Measurements from ENCODE around the gene LIF. TPM values are rescaled to one million over a fixed set of nuclear protein-coding genes. Genes with fewer than 3 reads are reported as not detected.

LIF gene
- total RNA-seq, 4 donors from 2014 or later, result 4.2 to 15.3 (median 8.5) TPM

DNA sequence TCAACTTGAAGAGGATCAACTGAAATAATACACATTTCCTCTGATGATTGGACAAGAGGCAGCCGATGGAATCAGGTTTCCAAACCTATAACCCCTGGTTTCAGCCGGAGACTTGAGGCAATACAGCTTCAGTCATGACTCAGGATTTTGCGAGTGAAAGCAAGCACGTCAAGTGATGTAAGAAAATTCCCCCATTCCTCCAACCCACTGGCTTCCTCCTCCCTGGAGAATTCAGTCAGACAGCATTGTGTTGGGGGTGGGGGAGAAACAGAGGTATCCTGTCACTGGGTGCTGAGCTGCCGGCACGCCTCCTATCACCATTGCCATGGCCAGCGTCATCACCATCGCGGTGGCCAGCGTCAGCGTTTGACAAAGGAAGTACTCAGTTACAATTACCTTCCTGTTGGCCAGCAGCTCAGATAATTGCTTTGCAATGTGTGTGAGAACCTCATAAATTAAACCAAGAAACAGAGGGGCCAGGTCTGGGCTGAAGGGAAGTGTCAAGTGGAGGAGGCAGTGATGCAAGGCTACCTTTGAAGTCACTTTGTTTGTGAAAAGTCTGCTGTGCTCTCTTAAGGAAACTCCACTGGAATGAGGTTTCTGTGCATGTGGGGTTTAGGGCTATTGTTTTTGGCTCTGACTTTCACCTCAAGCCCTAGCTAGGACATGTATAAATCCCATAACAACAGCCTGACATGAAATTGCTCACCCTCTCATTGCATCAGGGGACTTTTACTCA is 50.2 kb downstream of the LIF start:
- TF ChIP-seq POLR2AphosphoS5 (IDR thresholded peaks at IDR 0.05), result peak; percentile 1 to 49 (median 25)
- TF ChIP-seq EP300 (IDR thresholded peaks at IDR 0.05), result no peak
- 10% methylated on average over 11 of the region's 11 CpGs for WGBS
- Histone ChIP-seq H3K4me1 (peaks cover 33% of the 10 kb centered on the region), H3K4me3 (peak overlapping the region; percentile 8), H3K27ac (peak overlapping the region; percentile 74), H3K27me3 (no peaks in the 10 kb centered on the region), H3K36me3 (no peaks in the 10 kb centered on the region), H3K9me3 (no peaks in the 10 kb centered on the region)
- peak; percentile 88 to 94 for DNase-seq (ENCODE audit: low spot score in 2 of 2)

DNA sequence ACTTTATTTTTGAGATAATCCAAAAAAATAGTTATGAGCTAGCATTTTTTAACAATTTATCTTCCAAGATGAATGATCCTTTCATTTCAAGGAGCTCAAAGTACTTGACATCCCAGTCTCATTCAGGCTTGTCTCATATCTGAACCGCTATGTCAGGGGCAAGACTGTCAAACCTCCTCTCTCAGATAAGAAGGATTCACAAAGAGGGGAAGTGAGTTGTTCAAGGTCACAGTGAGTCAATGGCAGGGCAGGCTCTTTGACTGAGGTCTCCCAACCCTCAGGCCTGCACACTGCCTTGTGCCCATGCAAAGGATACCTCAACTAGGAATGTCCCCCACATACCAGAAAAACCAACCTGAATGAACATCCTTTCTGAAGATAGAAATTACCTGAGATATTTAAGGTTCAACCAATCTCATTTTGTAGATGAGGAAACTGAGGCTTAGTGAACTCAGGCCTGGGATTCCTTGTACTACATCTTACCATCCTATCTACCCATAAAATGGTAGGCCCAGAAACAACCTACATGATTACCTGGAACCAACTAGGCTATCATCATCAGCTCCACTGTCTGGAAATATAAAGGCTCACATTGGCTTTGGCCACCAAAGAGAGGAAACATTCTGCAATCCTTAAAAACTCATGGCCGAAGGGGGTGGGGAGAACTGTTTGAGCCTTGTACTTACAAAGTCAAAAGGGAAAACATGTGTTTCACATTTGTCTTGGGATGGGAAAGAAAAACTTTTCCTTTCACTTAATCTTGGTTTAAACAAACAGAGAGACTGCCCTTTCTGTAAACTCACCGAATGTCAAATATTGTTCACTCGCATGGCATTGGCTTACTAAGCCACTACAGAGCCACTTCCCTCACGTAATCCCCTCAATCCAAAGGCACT is 51.1 kb downstream of the LIF start:
- H3K4me3 ChIP-seq, result peak overlapping the region; percentile 8
- no peaks in the 10 kb centered on the region for H3K27me3 ChIP-seq
- 54% methylated on average over 5 of the region's 5 CpGs for WGBS
- peak overlapping the region; percentile 74 for H3K27ac ChIP-seq
- H3K4me1 ChIP-seq, result peaks cover 33% of the 10 kb centered on the region
- TF ChIP-seq POLR2A (IDR thresholded peaks at IDR 0.05) (no peak), EP300 (IDR thresholded peaks at IDR 0.05) (no peak), POLR2AphosphoS5 (IDR thresholded peaks at IDR 0.05) (no peak)
- TF ChIP-seq, protein P1, sequence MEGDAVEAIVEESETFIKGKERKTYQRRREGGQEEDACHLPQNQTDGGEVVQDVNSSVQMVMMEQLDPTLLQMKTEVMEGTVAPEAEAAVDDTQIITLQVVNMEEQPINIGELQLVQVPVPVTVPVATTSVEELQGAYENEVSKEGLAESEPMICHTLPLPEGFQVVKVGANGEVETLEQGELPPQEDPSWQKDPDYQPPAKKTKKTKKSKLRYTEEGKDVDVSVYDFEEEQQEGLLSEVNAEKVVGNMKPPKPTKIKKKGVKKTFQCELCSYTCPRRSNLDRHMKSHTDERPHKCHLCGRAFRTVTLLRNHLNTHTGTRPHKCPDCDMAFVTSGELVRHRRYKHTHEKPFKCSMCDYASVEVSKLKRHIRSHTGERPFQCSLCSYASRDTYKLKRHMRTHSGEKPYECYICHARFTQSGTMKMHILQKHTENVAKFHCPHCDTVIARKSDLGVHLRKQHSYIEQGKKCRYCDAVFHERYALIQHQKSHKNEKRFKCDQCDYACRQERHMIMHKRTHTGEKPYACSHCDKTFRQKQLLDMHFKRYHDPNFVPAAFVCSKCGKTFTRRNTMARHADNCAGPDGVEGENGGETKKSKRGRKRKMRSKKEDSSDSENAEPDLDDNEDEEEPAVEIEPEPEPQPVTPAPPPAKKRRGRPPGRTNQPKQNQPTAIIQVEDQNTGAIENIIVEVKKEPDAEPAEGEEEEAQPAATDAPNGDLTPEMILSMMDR (IDR thresholded peaks at IDR 0.05), result no peak
- H3K9me3 ChIP-seq, result no peaks in the 10 kb centered on the region
- no peak for DNase-seq (ENCODE audit: low spot score in 2 of 2)
- no peaks in the 10 kb centered on the region for H3K36me3 ChIP-seq

DNA sequence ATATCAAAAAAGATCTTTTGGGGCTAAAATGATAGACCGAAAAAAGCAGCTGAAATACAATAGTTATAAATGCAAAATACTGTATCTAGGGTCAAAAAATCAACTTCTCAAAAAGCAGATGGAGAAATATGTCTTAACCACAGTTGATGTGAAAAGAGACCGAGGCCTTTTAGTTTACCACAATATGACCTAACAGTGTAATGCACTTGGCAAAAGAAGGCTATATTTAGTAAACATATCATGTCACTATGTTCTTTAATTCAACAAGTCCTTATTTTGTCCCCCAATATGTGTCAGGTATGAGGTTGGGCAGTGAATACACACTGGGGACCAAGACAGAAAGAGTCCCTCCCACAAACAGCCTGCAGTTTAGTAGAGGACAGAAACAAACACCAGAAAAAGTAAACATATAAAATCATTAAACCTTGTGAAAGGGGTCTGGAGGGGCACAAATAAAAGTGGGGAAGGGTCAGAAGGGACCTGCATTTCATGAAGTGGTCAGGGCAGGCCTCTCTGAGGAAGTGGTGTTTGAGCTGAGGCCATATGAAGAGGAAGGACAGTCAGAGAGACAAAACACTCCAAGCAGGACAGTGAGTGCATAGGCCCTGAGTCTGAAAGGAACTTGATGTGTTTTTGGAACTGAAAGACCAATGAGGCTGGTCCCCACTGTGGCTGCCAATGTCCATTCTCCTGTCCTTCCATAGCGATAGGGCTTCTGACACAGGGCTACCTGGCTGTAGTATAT is 53.4 kb downstream of the LIF start:
- Histone ChIP-seq H3K9me3 (no peaks in the 10 kb centered on the region), H3K27me3 (no peaks in the 10 kb centered on the region), H3K4me3 (no peak overlapping the region), H3K36me3 (no peaks in the 10 kb centered on the region), H3K4me1 (peaks cover 33% of the 10 kb centered on the region), H3K27ac (no peak overlapping the region)
- no peak for DNase-seq (ENCODE audit: low spot score in 2 of 2)
- TF ChIP-seq POLR2A (IDR thresholded peaks at IDR 0.05) (no peak), EP300 (IDR thresholded peaks at IDR 0.05) (no peak), POLR2AphosphoS5 (IDR thresholded peaks at IDR 0.05) (no peak)
- TF ChIP-seq, protein P1 (IDR thresholded peaks at IDR 0.05), result no peak
- WGBS, result 91% methylated on average over 3 of the region's 3 CpGs

DNA sequence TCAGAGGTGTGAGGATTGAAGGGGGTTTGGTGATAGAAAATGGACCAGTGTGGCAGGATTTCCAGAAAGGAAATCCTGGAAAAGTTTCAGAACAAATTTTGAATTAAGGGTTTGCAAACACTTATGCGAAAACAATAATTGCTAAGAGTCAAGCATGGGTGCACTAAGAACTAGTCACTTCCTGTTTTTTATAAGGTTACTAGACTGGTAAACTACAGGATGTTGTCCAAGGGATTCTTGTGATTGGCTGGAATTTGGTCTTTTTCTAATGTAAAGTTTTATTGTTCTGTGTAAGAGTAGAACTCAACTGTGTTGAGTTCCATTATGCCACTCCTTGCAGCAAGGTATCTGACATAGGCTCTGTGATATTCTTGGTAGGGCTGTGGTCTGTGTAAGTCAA is 54.1 kb downstream of the LIF start:
- no peaks in the 10 kb centered on the region for H3K27me3 ChIP-seq
- H3K36me3 ChIP-seq, result no peaks in the 10 kb centered on the region
- no peak for DNase-seq (ENCODE audit: low spot score in 2 of 2)
- no peaks in the 10 kb centered on the region for H3K9me3 ChIP-seq
- 33% methylated on average over 1 of the region's 1 CpG for WGBS
- H3K4me1 ChIP-seq, result peaks cover 30% of the 10 kb centered on the region
- no peak overlapping the region for H3K4me3 ChIP-seq
- TF ChIP-seq EP300 (IDR thresholded peaks at IDR 0.05), result no peak
- TF ChIP-seq POLR2AphosphoS5 (IDR thresholded peaks at IDR 0.05), result no peak
- TF ChIP-seq POLR2A (IDR thresholded peaks at IDR 0.05), result no peak
- TF ChIP-seq, protein P1 (IDR thresholded peaks at IDR 0.05), result no peak
- no peak overlapping the region for H3K27ac ChIP-seq

DNA sequence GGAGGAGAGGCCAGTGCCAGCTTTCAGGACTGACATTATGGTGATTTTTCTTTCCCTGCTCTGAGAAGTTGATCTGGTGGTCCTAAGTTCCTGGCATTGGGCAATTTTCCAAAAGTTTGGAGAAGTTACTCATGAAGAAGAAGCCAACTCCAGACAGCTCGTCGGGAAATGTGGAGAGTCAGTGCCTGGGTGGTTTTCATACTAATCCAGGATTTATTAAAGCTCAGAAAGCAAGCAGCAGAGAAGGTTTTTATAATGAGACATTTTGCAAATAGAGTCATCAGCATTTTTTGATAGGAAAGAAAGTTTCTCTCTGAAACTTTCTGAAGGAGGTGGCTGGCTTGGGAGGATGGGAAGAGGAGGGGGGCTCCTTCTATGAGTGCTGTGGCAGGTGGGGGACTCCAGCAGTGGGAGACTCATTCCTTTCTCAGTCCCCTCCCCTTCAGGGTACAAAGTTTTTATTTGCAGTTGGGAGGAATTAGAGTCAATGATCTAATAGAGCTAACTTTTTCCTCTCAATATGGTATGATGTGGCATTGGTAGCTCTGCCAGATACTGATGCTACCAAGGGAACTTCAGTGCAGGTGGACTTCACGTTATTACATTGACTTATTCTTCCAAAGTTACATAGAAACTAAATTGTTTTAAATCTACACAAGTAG is 55.4 kb downstream of the LIF start:
- no peaks in the 10 kb centered on the region for H3K36me3 ChIP-seq
- 75% methylated on average over 3 of the region's 3 CpGs for WGBS
- no peak for TF ChIP-seq POLR2AphosphoS5 (IDR thresholded peaks at IDR 0.05)
- TF ChIP-seq EP300 (IDR thresholded peaks at IDR 0.05), result no peak
- TF ChIP-seq, protein P1 (IDR thresholded peaks at IDR 0.05), result no peak
- TF ChIP-seq POLR2A (IDR thresholded peaks at IDR 0.05), result no peak

More for the DNA sequence above, 55.4 kb downstream of the LIF start:
- no peak overlapping the region for H3K4me3 ChIP-seq
- H3K27ac ChIP-seq, result no peak overlapping the region
- H3K27me3 ChIP-seq, result no peaks in the 10 kb centered on the region
- H3K9me3 ChIP-seq, result no peaks in the 10 kb centered on the region
- H3K4me1 ChIP-seq, result peaks cover 17% of the 10 kb centered on the region
- DNase-seq (ENCODE audit: low spot score in 2 of 2), result no peak
